ENCODE measurements around the gene MEF2D.

GRCh38 chr1:156464335-156464734 is 36.2 kb downstream of the MEF2D start:
- TF ChIP-seq, protein P1, sequence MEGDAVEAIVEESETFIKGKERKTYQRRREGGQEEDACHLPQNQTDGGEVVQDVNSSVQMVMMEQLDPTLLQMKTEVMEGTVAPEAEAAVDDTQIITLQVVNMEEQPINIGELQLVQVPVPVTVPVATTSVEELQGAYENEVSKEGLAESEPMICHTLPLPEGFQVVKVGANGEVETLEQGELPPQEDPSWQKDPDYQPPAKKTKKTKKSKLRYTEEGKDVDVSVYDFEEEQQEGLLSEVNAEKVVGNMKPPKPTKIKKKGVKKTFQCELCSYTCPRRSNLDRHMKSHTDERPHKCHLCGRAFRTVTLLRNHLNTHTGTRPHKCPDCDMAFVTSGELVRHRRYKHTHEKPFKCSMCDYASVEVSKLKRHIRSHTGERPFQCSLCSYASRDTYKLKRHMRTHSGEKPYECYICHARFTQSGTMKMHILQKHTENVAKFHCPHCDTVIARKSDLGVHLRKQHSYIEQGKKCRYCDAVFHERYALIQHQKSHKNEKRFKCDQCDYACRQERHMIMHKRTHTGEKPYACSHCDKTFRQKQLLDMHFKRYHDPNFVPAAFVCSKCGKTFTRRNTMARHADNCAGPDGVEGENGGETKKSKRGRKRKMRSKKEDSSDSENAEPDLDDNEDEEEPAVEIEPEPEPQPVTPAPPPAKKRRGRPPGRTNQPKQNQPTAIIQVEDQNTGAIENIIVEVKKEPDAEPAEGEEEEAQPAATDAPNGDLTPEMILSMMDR (IDR thresholded peaks at IDR 0.05): no peak
- no peak for TF ChIP-seq POLR2A (IDR thresholded peaks at IDR 0.05)

Measured in right lobe of liver (tissue), 4 donors.